Right atrium auricular region (tissue), 2 donors: ENCODE measurements around the gene CEP112. TPM values are rescaled to one million over a fixed set of nuclear protein-coding genes. Genes with fewer than 3 reads are reported as not detected.

ENCODE experiments used
- DNase-seq: peaks from one replicate; pipeline ENCODE4 v3.0.0-alpha.2; 2019; ENCODE audit warnings: low spot score
- H3K27ac ChIP-seq, 2 donors: fragments of 200-600 bp; sonication (generic); 1 replicate in 1 of 2; 2 replicates in 1 of 2; pipeline ENCODE4 v1.5.1; 2016 to 2019
- H3K27me3 ChIP-seq, 2 donors: fragments of 200-600 bp; sonication (generic); one replicate each; pipeline versions ENCODE4 v1.5.1 to v1.6.0; 2017 to 2019
- H3K36me3 ChIP-seq: fragments of 200-600 bp; sonication (generic); one replicate; pipeline ENCODE4 v1.5.1; 2016
- H3K4me1 ChIP-seq, 2 donors: fragments of 200-600 bp; sonication (generic); one replicate each; pipeline versions ENCODE4 v1.5.1 to v1.6.0; 2017 to 2019
- H3K4me3 ChIP-seq, 2 donors: fragments of 200-600 bp; sonication (generic); 1 replicate in 1 of 2; 2 replicates in 1 of 2; pipeline ENCODE4 v1.5.1; 2017 to 2019; ENCODE audit warnings: mild to moderate bottlenecking in 1 of 2, moderate library complexity in 1 of 2
- H3K9me3 ChIP-seq, 2 donors: fragments of 200-600 bp; sonication (generic); one replicate each; pipeline ENCODE4 v1.5.1; 2019
- total RNA-seq, 2 donors: library from RNA; depleted of rRNA; stranded (reverse); fragments of >200 nt; gene quantifications; one replicate each; pipeline ENCODE4 v1.1.0, GENCODE V29; 2016
- TF ChIP-seq, protein P1 (sequence below), 2 donors: fragments of 200-600 bp; sonication (generic); IDR thresholded peaks; one replicate each; pipeline ENCODE4 v1.5.1; 2019; ENCODE audit warnings: antibody characterized with exemption in 2 of 2

The CEP112 gene
- total RNA-seq, 2 donors from 2014 or later = 8.1 to 11.2 TPM

DNA sequence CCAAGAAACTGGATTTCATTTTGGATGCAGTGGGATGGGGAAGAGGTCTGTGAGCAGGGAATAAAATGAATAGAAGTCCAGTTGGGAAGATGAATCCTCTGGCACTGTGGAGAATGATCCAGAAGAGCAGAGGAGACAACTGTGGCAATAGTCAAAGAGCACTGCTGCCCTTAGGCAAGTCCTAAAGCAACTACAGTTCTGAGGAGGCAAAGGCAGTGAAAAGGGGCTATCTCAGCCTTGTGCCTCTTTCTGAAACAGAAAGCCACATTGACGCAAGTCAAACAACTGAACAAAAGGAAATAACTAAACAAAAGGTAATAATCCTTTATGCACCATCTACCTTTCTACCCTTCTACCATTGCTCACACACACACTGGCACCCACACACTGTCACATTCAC lies 392.5 kb downstream of the CEP112 start:
- Histone ChIP-seq H3K27me3 (no peaks in the 10 kb centered on the region), H3K4me1 (no peaks in the 10 kb centered on the region), H3K4me3 (no peak overlapping the region), H3K27ac (no peak overlapping the region), H3K36me3 (no peaks in the 10 kb centered on the region), H3K9me3 (peaks cover 0 to 14% of the 10 kb centered on the region in 2 donors)
- DNase-seq = no peak
- TF ChIP-seq, protein P1, sequence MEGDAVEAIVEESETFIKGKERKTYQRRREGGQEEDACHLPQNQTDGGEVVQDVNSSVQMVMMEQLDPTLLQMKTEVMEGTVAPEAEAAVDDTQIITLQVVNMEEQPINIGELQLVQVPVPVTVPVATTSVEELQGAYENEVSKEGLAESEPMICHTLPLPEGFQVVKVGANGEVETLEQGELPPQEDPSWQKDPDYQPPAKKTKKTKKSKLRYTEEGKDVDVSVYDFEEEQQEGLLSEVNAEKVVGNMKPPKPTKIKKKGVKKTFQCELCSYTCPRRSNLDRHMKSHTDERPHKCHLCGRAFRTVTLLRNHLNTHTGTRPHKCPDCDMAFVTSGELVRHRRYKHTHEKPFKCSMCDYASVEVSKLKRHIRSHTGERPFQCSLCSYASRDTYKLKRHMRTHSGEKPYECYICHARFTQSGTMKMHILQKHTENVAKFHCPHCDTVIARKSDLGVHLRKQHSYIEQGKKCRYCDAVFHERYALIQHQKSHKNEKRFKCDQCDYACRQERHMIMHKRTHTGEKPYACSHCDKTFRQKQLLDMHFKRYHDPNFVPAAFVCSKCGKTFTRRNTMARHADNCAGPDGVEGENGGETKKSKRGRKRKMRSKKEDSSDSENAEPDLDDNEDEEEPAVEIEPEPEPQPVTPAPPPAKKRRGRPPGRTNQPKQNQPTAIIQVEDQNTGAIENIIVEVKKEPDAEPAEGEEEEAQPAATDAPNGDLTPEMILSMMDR (IDR thresholded peaks at IDR 0.05) = no peak

DNA sequence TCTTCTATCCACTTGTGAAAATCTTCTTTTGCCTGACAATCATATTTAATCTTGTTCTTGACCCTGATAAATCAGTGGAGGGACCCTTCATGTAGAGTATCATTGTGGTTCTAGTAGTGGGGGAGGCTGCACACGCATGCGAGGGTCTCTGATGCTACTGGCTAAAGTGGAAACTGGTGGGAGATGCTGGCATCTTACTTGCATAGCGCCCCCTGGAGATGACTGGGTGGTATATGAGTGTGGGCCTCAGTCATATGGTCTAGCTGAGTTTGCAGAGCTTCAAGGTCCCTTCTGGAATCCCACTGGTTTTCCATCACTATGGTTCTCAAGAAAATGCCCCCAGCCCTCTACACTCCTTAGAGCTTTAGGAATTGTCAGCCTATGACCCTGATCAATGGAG lies 394.1 kb downstream of the CEP112 start:
- no peaks in the 10 kb centered on the region for H3K36me3 ChIP-seq
- H3K9me3 ChIP-seq = peaks cover 0 to 14% of the 10 kb centered on the region in 2 donors
- no peak for DNase-seq
- H3K4me3 ChIP-seq = no peak overlapping the region
- H3K4me1 ChIP-seq = no peaks in the 10 kb centered on the region
- no peak overlapping the region for H3K27ac ChIP-seq
- H3K27me3 ChIP-seq = no peaks in the 10 kb centered on the region
- TF ChIP-seq, protein P1 (IDR thresholded peaks at IDR 0.05) = peak in 1 of 2 donors; percentile 22

DNA sequence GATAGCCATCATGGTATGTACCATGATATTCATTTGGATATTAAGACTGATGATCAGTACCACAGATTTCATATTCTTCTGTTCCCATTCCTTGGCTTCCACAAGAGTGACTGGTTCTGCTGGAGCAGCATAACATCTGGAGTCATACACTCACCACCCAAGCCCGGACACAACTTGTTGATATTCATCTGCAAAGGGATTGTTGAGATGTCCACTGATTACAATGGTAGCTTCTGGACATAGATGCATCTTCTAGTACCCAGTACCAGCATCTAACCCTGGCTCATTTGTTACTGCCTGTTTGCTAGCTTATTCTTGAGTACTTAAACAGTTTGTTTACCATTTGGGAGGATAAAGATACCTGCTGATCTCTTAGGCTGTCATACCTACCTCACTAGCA lies 394.8 kb downstream of the CEP112 start:
- H3K27me3 ChIP-seq = no peaks in the 10 kb centered on the region

DNA sequence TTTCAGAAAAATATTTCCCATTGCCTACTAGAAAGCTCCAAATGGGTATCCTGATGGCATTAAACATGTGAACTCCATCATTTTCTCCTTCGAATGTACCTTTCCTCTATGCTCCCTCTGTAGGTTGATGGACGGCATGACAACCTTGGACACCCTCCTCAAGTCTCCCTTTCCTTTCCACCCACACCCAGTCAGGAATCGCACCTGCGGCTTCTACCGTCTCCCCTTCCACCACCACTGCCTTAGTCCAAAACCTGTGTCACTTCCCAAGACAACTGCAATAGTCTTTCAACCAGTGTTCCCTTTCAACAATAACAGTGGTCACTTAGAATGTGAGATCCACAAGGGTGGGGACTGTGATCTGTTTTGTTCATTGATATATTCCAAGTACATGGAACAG lies 397.4 kb downstream of the CEP112 start:
- Histone ChIP-seq H3K27me3 (no peaks in the 10 kb centered on the region), H3K4me1 (no peaks in the 10 kb centered on the region), H3K36me3 (no peaks in the 10 kb centered on the region), H3K27ac (no peak overlapping the region), H3K9me3 (no peaks in the 10 kb centered on the region), H3K4me3 (no peak overlapping the region)
- TF ChIP-seq, protein P1 (IDR thresholded peaks at IDR 0.05) = peak in 1 of 2 donors; percentile 48
- no peak for DNase-seq

More for the DNA sequence above, 394.8 kb downstream of the CEP112 start:
- Histone ChIP-seq H3K27ac (no peak overlapping the region), H3K4me3 (no peak overlapping the region), H3K9me3 (peaks cover 0 to 8% of the 10 kb centered on the region in 2 donors), H3K4me1 (no peaks in the 10 kb centered on the region), H3K36me3 (no peaks in the 10 kb centered on the region)
- no peak for DNase-seq
- TF ChIP-seq, protein P1 (IDR thresholded peaks at IDR 0.05) = no peak

DNA sequence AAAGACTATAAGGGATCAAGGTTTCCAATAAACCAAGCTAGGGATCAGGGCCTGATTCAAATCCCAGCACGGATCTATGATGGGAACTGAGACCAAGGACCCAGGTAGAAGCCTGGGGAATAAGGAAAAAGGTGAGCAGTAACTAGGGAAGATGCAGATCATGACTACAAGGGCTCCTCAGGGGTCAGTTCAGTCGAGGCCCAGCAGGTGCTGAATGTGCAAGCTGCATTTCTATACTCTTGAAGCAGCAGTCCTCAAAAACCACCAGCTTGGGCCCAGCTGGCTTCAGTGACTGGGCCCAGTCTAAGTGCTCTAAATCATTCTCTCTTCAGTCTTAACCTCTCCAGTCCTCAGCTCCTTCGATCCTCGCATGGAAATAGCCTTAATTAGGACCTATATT lies 401.7 kb downstream of the CEP112 start:
- no peaks in the 10 kb centered on the region for H3K36me3 ChIP-seq
- no peak overlapping the region for H3K4me3 ChIP-seq
- TF ChIP-seq, protein P1 (IDR thresholded peaks at IDR 0.05) = no peak
- no peak for DNase-seq
- H3K9me3 ChIP-seq = no peaks in the 10 kb centered on the region
- no peaks in the 10 kb centered on the region for H3K27me3 ChIP-seq
- peaks cover 0 to 6% of the 10 kb centered on the region in 2 donors for H3K4me1 ChIP-seq
- H3K27ac ChIP-seq = no peak overlapping the region

DNA sequence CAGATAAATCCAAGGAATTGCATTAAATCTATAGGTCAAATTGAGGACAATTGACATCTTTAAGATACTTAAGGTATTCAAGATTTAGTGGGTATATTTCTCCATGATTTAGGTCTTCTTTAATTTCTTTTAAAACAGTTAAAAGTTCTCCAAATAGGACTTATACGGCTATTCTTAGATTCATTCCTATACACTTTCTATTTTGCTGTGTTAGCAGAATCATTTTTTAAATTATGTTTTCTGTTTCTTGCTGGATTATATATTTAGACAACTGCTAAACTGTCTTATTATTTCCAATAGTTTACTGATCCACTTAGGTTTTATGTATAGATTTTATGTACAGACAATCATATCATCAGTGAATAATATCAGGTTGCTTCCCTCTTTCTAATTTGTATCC lies 404.4 kb downstream of the CEP112 start:
- H3K4me3 ChIP-seq = no peak overlapping the region
- H3K27me3 ChIP-seq = no peaks in the 10 kb centered on the region
- TF ChIP-seq, protein P1 (IDR thresholded peaks at IDR 0.05) = no peak
- no peak overlapping the region for H3K27ac ChIP-seq
- H3K9me3 ChIP-seq = no peaks in the 10 kb centered on the region
- peaks cover 0 to 19% of the 10 kb centered on the region in 2 donors for H3K4me1 ChIP-seq
- DNase-seq = no peak
- H3K36me3 ChIP-seq = no peaks in the 10 kb centered on the region
